H1 (cell line): ENCODE results near the gene JADE3. TPM values are rescaled to one million over a fixed set of nuclear protein-coding genes. Genes with fewer than 3 reads are reported as not detected.

Source experiments
- CTCF ChIA-PET: fragments of 300-600 bp; sonication (Branson Sonifier 250); formaldehyde crosslinking; loops from one replicate; lab custom pipeline; 2021; ENCODE audit not compliant: partially characterized antibody; lab: Charles Lee
- POLR2A ChIA-PET: fragments of 300-600 bp; sonication (Branson Sonifier 250); formaldehyde crosslinking; loops from one replicate; lab custom pipeline; 2021; ENCODE audit warnings: inconsistent platforms; ENCODE audit not compliant: partially characterized antibody; lab: Charles Lee
- DNase-seq, 2 experiments: peaks; one replicate each; pipeline versions ENCODE4 v3.0.0 to v3.0.0-alpha.2; 2010 to 2022; ENCODE audit warnings: low spot score in 2 of 2, low read depth in 1 of 2, mixed read lengths in 1 of 2
- FAIRE-seq: peaks from 2 replicates; lab custom pipeline; 2011; peaks lifted over from hg19 to GRCh38; lab: Jason Lieb, UNC
- H2AFZ ChIP-seq: 2 replicates; pipeline ENCODE4 v1.8.1; 2012; ENCODE audit warnings: low read length, inconsistent platforms
- H2AK5ac ChIP-seq: 2 replicates; pipeline ENCODE4 v1.6.1; 2013; ENCODE audit warnings: low read depth, low read length
- H2BK120ac ChIP-seq: replicated peaks from 2 replicates; pipeline ENCODE3; 2013; ENCODE audit warnings: low read depth, low read length, inconsistent platforms
- H2BK12ac ChIP-seq: 2 replicates; pipeline ENCODE4 v1.6.1; 2013; ENCODE audit warnings: low read depth, low read length
- H2BK15ac ChIP-seq: 2 replicates; pipeline ENCODE4 v1.6.1; 2013; ENCODE audit warnings: low read length
- H2BK20ac ChIP-seq: 2 replicates; pipeline ENCODE4 v1.6.1; 2013; ENCODE audit warnings: low read length
- H2BK5ac ChIP-seq: 2 replicates; pipeline ENCODE4 v1.6.1; 2013; ENCODE audit warnings: low read depth, low read length
- H3K14ac ChIP-seq: 2 replicates; pipeline ENCODE4 v1.6.1; 2013; ENCODE audit warnings: inconsistent platforms; ENCODE audit not compliant: insufficient read length
- H3K18ac ChIP-seq: 2 replicates; pipeline ENCODE4 v1.6.1; 2013; ENCODE audit warnings: low read length; ENCODE audit errors: extremely low read depth
- H3K23ac ChIP-seq: 2 replicates; pipeline ENCODE4 v1.6.1; 2013; ENCODE audit warnings: inconsistent platforms; ENCODE audit not compliant: insufficient read length
- H3K23me2 ChIP-seq: 2 replicates; pipeline ENCODE4 v1.6.1; 2013; ENCODE audit warnings: low read depth, low read length
- H3K27ac ChIP-seq: 2 replicates; pipeline ENCODE4 v1.6.1; 2011; ENCODE audit warnings: low read depth, low read length, inconsistent platforms
- H3K27me3 ChIP-seq, 4 experiments: replicated peaks in 1 of 4; 1 replicate in 1 of 4; 2 replicates in 3 of 4; pipeline versions ENCODE4 v1.6.1 to v1.8.1; 2011 to 2013; ENCODE audit warnings: low read length in 3 of 4, mild to moderate bottlenecking in 3 of 4, inconsistent platforms in 2 of 4, mixed read lengths in 2 of 4, moderate library complexity in 1 of 4; ENCODE audit not compliant: control insufficient read depth in 3 of 4, insufficient read depth in 3 of 4; ENCODE audit errors: extremely low read depth in 1 of 4
- H3K36me3 ChIP-seq, 4 experiments: 2 replicates each; pipeline versions ENCODE4 v1.6.1 to v1.8.1; 2011 to 2013; ENCODE audit warnings: mild to moderate bottlenecking in 4 of 4, low read length in 3 of 4, moderate library complexity in 2 of 4, control low read depth in 1 of 4, inconsistent platforms in 1 of 4; ENCODE audit not compliant: insufficient read depth in 4 of 4, control insufficient read depth in 2 of 4
- H3K4ac ChIP-seq: replicated peaks from 2 replicates; pipeline ENCODE3; 2013; ENCODE audit warnings: low read length, low read depth, mixed read lengths, inconsistent platforms; ENCODE audit not compliant: insufficient read length
- H3K4me1 ChIP-seq, 4 experiments: replicated peaks in 1 of 4; 1 replicate in 1 of 4; 2 replicates in 3 of 4; pipeline versions ENCODE4 v1.6.1 to v1.8.1; 2011 to 2013; ENCODE audit warnings: low read length in 3 of 4, inconsistent platforms in 2 of 4, mixed read lengths in 1 of 4; ENCODE audit not compliant: insufficient read depth in 4 of 4, control insufficient read depth in 3 of 4
- H3K4me2 ChIP-seq, 2 experiments: 2 replicates each; pipeline versions ENCODE4 v1.6.1 to v1.8.1; 2011 to 2013; ENCODE audit warnings: low read depth in 2 of 2, low read length in 2 of 2, control low read depth in 1 of 2, inconsistent platforms in 1 of 2, mild to moderate bottlenecking in 1 of 2; ENCODE audit not compliant: insufficient read depth in 1 of 2
- H3K4me3 ChIP-seq, 4 experiments: fragments of 200-600, 300-600 bp in 1 of 4; sonication (generic), shearing (Covaris generic), sonication (Bioruptor Twin) in 1 of 4; 2 replicates each; pipeline versions ENCODE4 v1.5.1 to v1.8.1; 2011 to 2016; ENCODE audit warnings: low read length in 4 of 4, low read depth in 3 of 4, control low read depth in 2 of 4, inconsistent platforms in 2 of 4, mild to moderate bottlenecking in 2 of 4, mixed read lengths in 1 of 4, moderate library complexity in 1 of 4; ENCODE audit not compliant: insufficient read depth in 2 of 4; ENCODE audit errors: extremely low read depth in 1 of 4
- H3K56ac ChIP-seq: replicated peaks from 2 replicates; pipeline ENCODE3; 2013; ENCODE audit warnings: low read depth, mild to moderate bottlenecking, mixed read lengths, low read length, inconsistent platforms; ENCODE audit not compliant: insufficient read length
- H3K79me1 ChIP-seq: 2 replicates; pipeline ENCODE4 v1.6.1; 2013; ENCODE audit warnings: low read depth, low read length, control low read depth
- H3K79me2 ChIP-seq, 2 experiments: 2 replicates each; pipeline versions ENCODE4 v1.6.1 to v1.8.1; 2012 to 2013; ENCODE audit warnings: low read length in 2 of 2, mild to moderate bottlenecking in 2 of 2, inconsistent platforms in 1 of 2; ENCODE audit not compliant: insufficient read depth in 2 of 2, control insufficient read depth in 1 of 2
- H3K9ac ChIP-seq, 4 experiments: replicated peaks in 1 of 4; 1 replicate in 1 of 4; 2 replicates in 3 of 4; pipeline versions ENCODE4 v1.6.1 to v1.8.1; 2011 to 2013; ENCODE audit warnings: low read depth in 3 of 4, low read length in 3 of 4, control low read depth in 2 of 4, mild to moderate bottlenecking in 2 of 4, moderate library complexity in 2 of 4, inconsistent platforms in 1 of 4; ENCODE audit errors: extremely low read depth in 1 of 4
- H3K9me3 ChIP-seq, 2 experiments: 2 replicates each; pipeline versions ENCODE4 v1.6.1 to v1.8.1; 2012 to 2013; ENCODE audit warnings: mild to moderate bottlenecking in 2 of 2, moderate library complexity in 2 of 2, control low read depth in 1 of 2, inconsistent platforms in 1 of 2, low read depth in 1 of 2, low read length in 1 of 2, mixed read lengths in 1 of 2; ENCODE audit not compliant: insufficient read depth in 2 of 2
- H4K20me1 ChIP-seq, 2 experiments: replicated peaks in 1 of 2; 2 replicates each; pipeline versions ENCODE3 to v1.8.1; 2011 to 2013; ENCODE audit warnings: inconsistent platforms in 2 of 2, low read length in 2 of 2, mild to moderate bottlenecking in 1 of 2; ENCODE audit not compliant: insufficient read depth in 2 of 2, control insufficient read depth in 1 of 2
- H4K5ac ChIP-seq: 2 replicates; pipeline ENCODE4 v1.6.1; 2013; ENCODE audit warnings: low read length, low read depth, mixed read lengths, inconsistent platforms; ENCODE audit not compliant: insufficient read length
- H4K8ac ChIP-seq: 2 replicates; pipeline ENCODE4 v1.8.0; 2013; ENCODE audit warnings: mild to moderate bottlenecking, moderate library complexity, low read length, inconsistent platforms; ENCODE audit not compliant: insufficient read depth; ENCODE audit errors: extremely low read depth
- H4K91ac ChIP-seq: replicated peaks from 2 replicates; pipeline ENCODE3; 2013; ENCODE audit warnings: low read length, mixed read lengths, inconsistent platforms; ENCODE audit not compliant: insufficient read length
- CBX5 ChIP-seq: fragments of 300-800, 300-1000 bp; sonication (generic); IDR thresholded peaks from 2 replicates; pipeline ENCODE4 v1.7.1; 2016; ENCODE audit warnings: antibody characterized with exemption, low read length, low read depth
- GABPA ChIP-seq: IDR thresholded peaks from 2 replicates; pipeline ENCODE4 v1.6.1; 2011; ENCODE audit warnings: mild to moderate bottlenecking, low read length, moderate library complexity, borderline replicate concordance; ENCODE audit not compliant: insufficient read depth
- RAD21 ChIP-seq, 2 experiments: IDR thresholded peaks in 1 of 2; conservative IDR thresholded peaks in 1 of 2; 2 replicates each; pipeline ENCODE4 v1.6.1; 2011; ENCODE audit warnings: low read depth in 2 of 2, low read length in 2 of 2, improper control_type of control experiment in 1 of 2, inconsistent platforms in 1 of 2, mild to moderate bottlenecking in 1 of 2, moderate library complexity in 1 of 2
- SIN3A ChIP-seq, 2 experiments: IDR thresholded peaks in 1 of 2; conservative IDR thresholded peaks in 1 of 2; 2 replicates each; pipeline ENCODE4 v1.6.1; 2011 to 2012; ENCODE audit warnings: low read length in 2 of 2, improper control_type of control experiment in 1 of 2, low read depth in 1 of 2, mild to moderate bottlenecking in 1 of 2
- SRF ChIP-seq: IDR thresholded peaks from 2 replicates; pipeline ENCODE4 v1.6.1; 2011; ENCODE audit warnings: mild to moderate bottlenecking, low read depth, low read length, moderate library complexity
- polyA plus RNA-seq, 7 experiments: library from polyadenylated mRNA; depleted of rRNA in 3 of 7; stranded (reverse) in 5 of 7; unstranded in 2 of 7; fragments of >200 nt in 5 of 7; fragments of 200-250 nt in 2 of 7; gene quantifications; 1 replicate in 5 of 7; 2 replicates in 1 of 7; 4 replicates in 1 of 7; pipeline versions ENCODE4 v1.2.1 to v1.2.3, GENCODE V29; 2011 to 2013; ENCODE audit warnings: missing spikeins in 2 of 7, mixed read lengths in 2 of 7
- total RNA-seq: library from RNA; stranded (reverse); fragmentation: NEBNext Ultra II Directional; extraction: Animal tissue kit (Norgen Biotek cat#: 25700); gene quantifications from 2 replicates; pipeline ENCODE4 v1.2.1, GENCODE V29; 2021
- TF ChIP-seq, protein P1 (sequence below), 3 experiments: IDR thresholded peaks; 1 replicate in 2 of 3; 2 replicates in 1 of 3; pipeline versions ENCODE4 v1.5.1 to v1.6.1; 2011; ENCODE audit warnings: low read length in 3 of 3, mild to moderate bottlenecking in 3 of 3, inconsistent platforms in 2 of 3, low read depth in 1 of 3, moderate library complexity in 1 of 3; ENCODE audit not compliant: insufficient read depth in 1 of 3; ENCODE audit errors: control extremely low read depth in 1 of 3

JADE3 gene
- total and polyA plus RNA-seq, 2 of the 8 experiments (the other 6 are each of a cell fraction or from before 2014, with no cell fraction given): 6.9 to 21.5 TPM

DNA sequence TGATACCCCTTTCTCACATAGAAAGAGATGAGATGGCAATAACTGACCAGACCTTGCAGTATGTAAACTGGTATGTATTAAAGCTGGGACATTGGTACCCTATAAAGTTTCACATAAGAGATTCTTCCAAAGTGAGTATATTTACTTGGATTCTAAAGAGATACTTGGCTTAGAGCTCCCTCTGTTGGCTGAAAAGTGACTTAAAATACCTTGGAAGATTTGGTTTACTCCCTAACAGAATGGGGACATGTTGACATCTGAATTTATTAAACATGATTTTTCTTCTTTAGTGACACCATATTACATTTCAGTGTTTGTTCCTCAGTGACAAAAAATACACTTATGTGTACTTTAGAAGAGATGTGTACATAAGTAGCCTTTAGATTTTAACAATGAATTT, 118.1 kb downstream of the JADE3 start:
- FAIRE-seq: peak; percentile 96
- no peak for TF ChIP-seq SRF
- no peak for TF ChIP-seq CBX5
- no peak for TF ChIP-seq SIN3A (conservative IDR thresholded peaks at IDR 0.05 in 1 of 2, IDR thresholded peaks at IDR 0.05 in 1 of 2; ENCODE audit: low read depth in 1 of 2, low read length in 2 of 2)
- TF ChIP-seq RAD21 (IDR thresholded peaks at IDR 0.05 in 1 of 2, conservative IDR thresholded peaks at IDR 0.05 in 1 of 2; ENCODE audit: low read depth in 2 of 2, low read length in 2 of 2): peak; percentile 65
- TF ChIP-seq, protein P1, sequence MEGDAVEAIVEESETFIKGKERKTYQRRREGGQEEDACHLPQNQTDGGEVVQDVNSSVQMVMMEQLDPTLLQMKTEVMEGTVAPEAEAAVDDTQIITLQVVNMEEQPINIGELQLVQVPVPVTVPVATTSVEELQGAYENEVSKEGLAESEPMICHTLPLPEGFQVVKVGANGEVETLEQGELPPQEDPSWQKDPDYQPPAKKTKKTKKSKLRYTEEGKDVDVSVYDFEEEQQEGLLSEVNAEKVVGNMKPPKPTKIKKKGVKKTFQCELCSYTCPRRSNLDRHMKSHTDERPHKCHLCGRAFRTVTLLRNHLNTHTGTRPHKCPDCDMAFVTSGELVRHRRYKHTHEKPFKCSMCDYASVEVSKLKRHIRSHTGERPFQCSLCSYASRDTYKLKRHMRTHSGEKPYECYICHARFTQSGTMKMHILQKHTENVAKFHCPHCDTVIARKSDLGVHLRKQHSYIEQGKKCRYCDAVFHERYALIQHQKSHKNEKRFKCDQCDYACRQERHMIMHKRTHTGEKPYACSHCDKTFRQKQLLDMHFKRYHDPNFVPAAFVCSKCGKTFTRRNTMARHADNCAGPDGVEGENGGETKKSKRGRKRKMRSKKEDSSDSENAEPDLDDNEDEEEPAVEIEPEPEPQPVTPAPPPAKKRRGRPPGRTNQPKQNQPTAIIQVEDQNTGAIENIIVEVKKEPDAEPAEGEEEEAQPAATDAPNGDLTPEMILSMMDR (IDR thresholded peaks at IDR 0.05; ENCODE audit: control extremely low read depth in 1 of 3, insufficient read depth in 1 of 3, low read depth in 1 of 3, low read length in 3 of 3): peak in 2 of 3 experiments; percentile 17 to 38; a peak in 2 of 4 replicates
- no peak for TF ChIP-seq GABPA

More for the DNA sequence above, 118.1 kb downstream of the JADE3 start:
- Histone ChIP-seq H4K20me1 (no peaks in the 10 kb centered on the region), H3K14ac (no peak overlapping the region), H3K23me2 (no peaks in the 10 kb centered on the region), H3K36me3 (peaks cover 0 to 6% (median 2%) of the 10 kb centered on the region in 4 experiments; a peak in 4 of 8 replicates), H3K4ac (no peak overlapping the region), H3K79me1 (no peaks in the 10 kb centered on the region), H2AK5ac (no peak overlapping the region), H3K23ac (no peak overlapping the region), H2BK20ac (no peak overlapping the region), H3K4me2 (no peak overlapping the region), H3K4me1 (no peaks in the 10 kb centered on the region), H3K79me2 (no peaks in the 10 kb centered on the region), H3K9me3 (no peaks in the 10 kb centered on the region), H3K27me3 (no peaks in the 10 kb centered on the region), H3K18ac (no peak overlapping the region), H3K9ac (no peak overlapping the region), H3K27ac (no peak overlapping the region), H4K5ac (no peak overlapping the region), H4K91ac (no peak overlapping the region), H3K56ac (no peak overlapping the region), H2AFZ (no peak overlapping the region), H4K8ac (no peak overlapping the region), H2BK120ac (no peak overlapping the region), H2BK12ac (no peak overlapping the region), H2BK5ac (no peak overlapping the region), H3K4me3 (no peak overlapping the region), H2BK15ac (no peak overlapping the region)
- ChIA-PET POLR2A (no interaction called here), CTCF (interaction anchor here (0.7 to 1.5 kb wide), 9 partner anchors 12 to 270 kb away, joined by 3 to 8 read pairs (median 3); no protein-coding TSS in a partner anchor)
- no peak for DNase-seq
